ENCODE measurements around the gene USH1G.
"Not testable (repeated sequence)": the region's sequence is repeated elsewhere in the genome, so short reads cannot be mapped to it uniquely, and the experiment has no call there.

Gene USH1G

GRCh38 chr17:74918906-74919305, 4.1 kb downstream of the USH1G start:
- no peak overlapping the region for H3K27ac ChIP-seq
- TF ChIP-seq CTCF (conservative IDR thresholded peaks at IDR 0.05), result no peak

GRCh38 chr17:74917430-74917829, 5.6 kb downstream of the USH1G start:
- TF ChIP-seq CTCF (conservative IDR thresholded peaks at IDR 0.05), result no peak
- H3K27ac ChIP-seq, result no peak overlapping the region

- no peak for TF ChIP-seq CTCF (conservative IDR thresholded peaks at IDR 0.05)
- no peak overlapping the region for H3K27ac ChIP-seq
These were observed 6.2 kb downstream of the USH1G start for GRCh38 chr17:74916851-74917199.

- TF ChIP-seq CTCF (conservative IDR thresholded peaks at IDR 0.05), result no peak
- no peak overlapping the region for H3K27ac ChIP-seq
These were observed 6.8 kb downstream of the USH1G start for GRCh38 chr17:74916136-74916850.

- H3K27ac ChIP-seq, result not testable (repeated sequence)
These were observed 11.6 kb downstream of the USH1G start for GRCh38 chr17:74911423-74911822.

- not testable (repeated sequence) for H3K27ac ChIP-seq
These were observed 14.0 kb downstream of the USH1G start for GRCh38 chr17:74909097-74909496.

- TF ChIP-seq CTCF (conservative IDR thresholded peaks at IDR 0.05), result no peak
- H3K27ac ChIP-seq, result no peak overlapping the region
These were observed 16.0 kb downstream of the USH1G start for GRCh38 chr17:74907012-74907411.

- not testable (repeated sequence) for H3K27ac ChIP-seq
These were observed 16.8 kb downstream of the USH1G start for GRCh38 chr17:74906214-74906793.

GRCh38 chr17:74904687-74905409, 18.2 kb downstream of the USH1G start:
- H3K27ac ChIP-seq, result no peak overlapping the region
- TF ChIP-seq CTCF (conservative IDR thresholded peaks at IDR 0.05), result no peak

Measured in VCaP (cell line).